Measurements from ENCODE around the gene GTF2A1L. TPM values are rescaled to one million over a fixed set of nuclear protein-coding genes. Genes with fewer than 3 reads are reported as not detected.

Gene GTF2A1L
- total and polyA plus RNA-seq, 2 experiments from 2014 or later: 0.52 to 4.1 TPM

DNA sequence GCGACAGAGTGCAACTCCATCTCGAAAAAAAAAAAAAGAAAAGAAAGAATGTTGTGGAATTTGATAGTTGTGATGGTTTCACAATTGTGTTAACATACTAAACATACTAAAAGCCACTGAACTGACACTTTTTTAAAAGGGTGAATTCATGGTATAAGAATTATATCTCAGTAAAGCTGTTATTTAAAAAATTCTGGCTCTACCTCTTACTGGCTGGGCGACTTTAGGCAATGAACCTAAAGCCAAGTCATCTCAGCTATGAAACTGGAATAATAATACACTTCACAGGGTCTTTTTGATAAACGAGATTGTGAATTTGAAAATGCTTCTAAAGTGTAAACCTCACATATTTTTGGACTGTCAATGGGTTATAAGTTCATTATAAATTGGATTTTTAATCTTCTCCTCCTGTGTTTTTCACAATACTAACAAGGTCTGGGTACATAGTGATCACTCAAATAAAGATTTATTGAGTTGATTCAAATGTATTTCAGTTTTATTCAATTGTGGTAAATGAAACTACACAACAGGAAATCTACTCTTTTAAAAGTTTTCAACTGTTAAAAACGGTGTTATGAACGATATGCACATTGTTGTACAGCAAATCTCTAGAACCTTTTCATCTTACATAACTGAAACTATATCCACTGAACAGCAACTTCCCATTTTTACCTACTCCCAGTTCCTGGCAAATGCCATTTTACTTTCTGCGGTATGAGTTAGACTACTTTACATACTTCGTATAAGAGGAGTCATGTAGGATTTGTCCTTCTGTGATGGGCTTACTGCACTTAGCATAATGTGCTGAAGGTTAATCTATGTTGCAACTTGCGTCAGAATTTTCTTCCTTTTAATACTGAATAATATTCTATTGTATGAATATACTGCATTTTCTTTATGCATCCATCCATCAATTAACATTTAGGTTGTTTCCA is 43.0 kb upstream of the GTF2A1L start:
- no peak for DNase-seq (ENCODE audit: low spot score)
- Histone ChIP-seq H3K36me3 (replicated peaks; ENCODE audit: insufficient read depth, low read depth) (no peaks in the 10 kb centered on the region), H3K4me3 (no peak overlapping the region), H3K4me1 (ENCODE audit: insufficient read depth) (no peaks in the 10 kb centered on the region), H4K20me1 (ENCODE audit: insufficient read depth, poor library complexity, severe bottlenecking) (no peaks in the 10 kb centered on the region), H3K79me2 (no peaks in the 10 kb centered on the region), H3K9me3 (ENCODE audit: low read depth) (no peaks in the 10 kb centered on the region), H3K27ac (no peak overlapping the region), H3K27me3 (no peaks in the 10 kb centered on the region), H3K4me2 (no peak overlapping the region), H2AFZ (no peak overlapping the region), H3K9me2 (replicated peaks; ENCODE audit: insufficient read depth) (no peaks in the 10 kb centered on the region)
- WGBS (ENCODE audit: low lambda C conversion rate, missing lambda C conversion rate): 95% methylated on average over 9 of the region's 9 CpGs
- TF ChIP-seq EZH2phosphoT487 (IDR thresholded peaks at IDR 0.05; ENCODE audit: low read depth, severe bottlenecking, unreplicated experiment): no peak
- no peak for TF ChIP-seq EZH2 (IDR thresholded peaks at IDR 0.05; ENCODE audit: borderline replicate concordance)
- TF ChIP-seq, protein P1, sequence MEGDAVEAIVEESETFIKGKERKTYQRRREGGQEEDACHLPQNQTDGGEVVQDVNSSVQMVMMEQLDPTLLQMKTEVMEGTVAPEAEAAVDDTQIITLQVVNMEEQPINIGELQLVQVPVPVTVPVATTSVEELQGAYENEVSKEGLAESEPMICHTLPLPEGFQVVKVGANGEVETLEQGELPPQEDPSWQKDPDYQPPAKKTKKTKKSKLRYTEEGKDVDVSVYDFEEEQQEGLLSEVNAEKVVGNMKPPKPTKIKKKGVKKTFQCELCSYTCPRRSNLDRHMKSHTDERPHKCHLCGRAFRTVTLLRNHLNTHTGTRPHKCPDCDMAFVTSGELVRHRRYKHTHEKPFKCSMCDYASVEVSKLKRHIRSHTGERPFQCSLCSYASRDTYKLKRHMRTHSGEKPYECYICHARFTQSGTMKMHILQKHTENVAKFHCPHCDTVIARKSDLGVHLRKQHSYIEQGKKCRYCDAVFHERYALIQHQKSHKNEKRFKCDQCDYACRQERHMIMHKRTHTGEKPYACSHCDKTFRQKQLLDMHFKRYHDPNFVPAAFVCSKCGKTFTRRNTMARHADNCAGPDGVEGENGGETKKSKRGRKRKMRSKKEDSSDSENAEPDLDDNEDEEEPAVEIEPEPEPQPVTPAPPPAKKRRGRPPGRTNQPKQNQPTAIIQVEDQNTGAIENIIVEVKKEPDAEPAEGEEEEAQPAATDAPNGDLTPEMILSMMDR (IDR thresholded peaks at IDR 0.05; ENCODE audit: poor library complexity): no peak

DNA sequence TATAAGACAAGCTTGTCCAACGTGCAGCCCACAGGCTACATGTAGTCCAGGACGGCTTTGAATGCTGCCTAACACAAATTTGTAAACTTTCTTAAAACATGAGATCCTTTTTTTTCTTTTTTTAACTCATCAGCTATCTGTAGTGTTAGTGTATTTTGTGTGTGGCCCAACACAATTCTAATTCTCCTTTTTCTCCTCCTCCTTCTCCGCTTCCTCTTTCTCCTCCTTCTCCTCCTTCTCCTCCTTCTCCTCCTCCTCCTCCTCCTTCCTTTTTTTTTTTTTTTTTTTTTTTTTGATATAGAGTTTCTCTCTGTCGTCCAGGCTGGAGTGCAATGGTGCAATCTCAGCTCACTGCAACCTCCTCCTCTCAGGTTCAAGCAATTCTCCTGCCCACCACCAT is 39.3 kb upstream of the GTF2A1L start:
- no peaks in the 10 kb centered on the region for H3K79me2 ChIP-seq
- H3K4me3 ChIP-seq: no peak overlapping the region
- H4K20me1 ChIP-seq (ENCODE audit: insufficient read depth, poor library complexity, severe bottlenecking): no peaks in the 10 kb centered on the region
- no peaks in the 10 kb centered on the region for H3K9me2 ChIP-seq (replicated peaks; ENCODE audit: insufficient read depth)
- no peaks in the 10 kb centered on the region for H3K9me3 ChIP-seq (ENCODE audit: low read depth)
- H3K4me2 ChIP-seq: no peak overlapping the region
- H3K27me3 ChIP-seq: no peaks in the 10 kb centered on the region
- no peak for DNase-seq (ENCODE audit: low spot score)
- TF ChIP-seq, protein P1 (IDR thresholded peaks at IDR 0.05; ENCODE audit: poor library complexity): no peak
- no peak for TF ChIP-seq EZH2phosphoT487 (IDR thresholded peaks at IDR 0.05; ENCODE audit: low read depth, severe bottlenecking, unreplicated experiment)
- TF ChIP-seq EZH2 (IDR thresholded peaks at IDR 0.05; ENCODE audit: borderline replicate concordance): no peak
- H3K27ac ChIP-seq: no peak overlapping the region
- no peaks in the 10 kb centered on the region for H3K4me1 ChIP-seq (ENCODE audit: insufficient read depth)
- no peaks in the 10 kb centered on the region for H3K36me3 ChIP-seq (replicated peaks; ENCODE audit: insufficient read depth, low read depth)
- no peak overlapping the region for H2AFZ ChIP-seq
- WGBS (ENCODE audit: low lambda C conversion rate, missing lambda C conversion rate): 90% methylated on average over 3 of the region's 4 CpGs

DNA sequence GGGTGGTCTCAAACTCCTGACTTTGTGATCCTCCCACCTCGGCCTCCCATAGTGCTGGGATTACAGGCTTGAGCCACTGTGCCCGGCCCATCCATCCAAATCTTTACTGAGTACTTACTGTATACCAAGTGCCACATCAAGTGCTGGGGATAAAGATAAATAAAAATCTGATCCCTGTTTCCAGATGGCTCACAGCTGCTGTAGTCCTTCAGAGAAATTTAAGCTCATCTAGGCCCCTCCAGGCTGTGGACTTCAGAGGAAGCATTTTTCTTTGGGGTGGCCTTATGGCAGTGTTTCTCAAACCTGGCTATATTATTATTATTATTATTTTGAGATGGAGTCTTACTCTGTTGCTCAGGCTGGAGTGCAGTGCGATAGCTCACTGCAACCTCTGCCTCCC is 33.7 kb upstream of the GTF2A1L start:
- Histone ChIP-seq H3K27ac (no peak overlapping the region), H3K79me2 (no peaks in the 10 kb centered on the region), H2AFZ (no peak overlapping the region), H3K9me2 (replicated peaks; ENCODE audit: insufficient read depth) (no peaks in the 10 kb centered on the region), H3K27me3 (no peaks in the 10 kb centered on the region), H3K36me3 (replicated peaks; ENCODE audit: insufficient read depth, low read depth) (no peaks in the 10 kb centered on the region), H4K20me1 (ENCODE audit: insufficient read depth, poor library complexity, severe bottlenecking) (no peaks in the 10 kb centered on the region), H3K9me3 (ENCODE audit: low read depth) (no peaks in the 10 kb centered on the region), H3K4me1 (ENCODE audit: insufficient read depth) (no peaks in the 10 kb centered on the region), H3K4me2 (no peak overlapping the region), H3K4me3 (no peak overlapping the region)
- no peak for DNase-seq (ENCODE audit: low spot score)
- no peak for TF ChIP-seq EZH2 (IDR thresholded peaks at IDR 0.05; ENCODE audit: borderline replicate concordance)
- TF ChIP-seq, protein P1 (IDR thresholded peaks at IDR 0.05; ENCODE audit: poor library complexity): no peak
- WGBS (ENCODE audit: low lambda C conversion rate, missing lambda C conversion rate): 89% methylated on average over 3 of the region's 3 CpGs
